ENCODE measurements around the gene MCF2L.

DNA sequence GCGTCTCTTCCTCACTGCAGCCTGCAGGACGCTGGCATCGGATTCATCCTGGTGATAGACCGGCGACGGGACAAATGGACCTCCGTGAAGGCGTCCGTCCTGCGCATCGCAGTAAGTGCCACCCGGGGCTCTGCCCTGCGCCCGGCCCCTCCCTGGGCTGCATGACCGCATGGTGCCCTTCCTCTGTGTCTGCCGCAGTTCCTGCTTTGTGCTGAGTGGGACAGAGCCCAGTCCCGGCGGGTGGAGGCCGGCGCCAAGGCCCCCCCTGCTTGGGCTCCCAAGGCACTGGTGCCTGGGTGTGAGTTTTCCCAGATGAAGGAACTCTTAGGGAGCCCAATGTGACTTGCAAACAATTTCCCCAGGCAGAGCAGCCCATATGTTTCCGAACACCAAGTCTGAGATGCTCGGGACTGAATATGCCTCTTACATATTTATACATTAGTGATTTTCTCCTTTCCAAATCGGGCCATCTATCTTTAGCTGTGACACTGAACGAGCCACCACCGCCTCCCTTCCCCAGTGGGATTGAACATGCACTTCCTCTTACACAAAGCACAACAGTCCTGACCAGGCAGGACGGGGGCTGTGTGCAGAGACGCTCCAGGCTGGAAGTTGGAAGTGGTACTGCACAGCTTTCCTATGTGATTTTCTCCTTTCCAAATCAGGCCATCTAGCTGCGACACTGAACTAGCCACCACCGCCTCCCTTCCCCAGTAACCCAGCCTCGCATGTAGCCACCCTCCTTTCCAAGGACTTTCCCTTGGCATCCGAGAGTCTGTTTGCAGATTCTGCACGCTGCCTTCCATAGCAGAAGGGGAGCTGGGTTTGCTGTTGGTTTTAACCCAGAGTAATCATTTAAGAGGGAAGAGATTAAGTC lies 76.5 kb downstream of the MCF2L start:
- TF ChIP-seq CTCF (IDR thresholded peaks at IDR 0.05) (no peak), POLR2A (IDR thresholded peaks at IDR 0.05) (no peak), POLR2AphosphoS5 (IDR thresholded peaks at IDR 0.05) (no peak)
